Measurements from ENCODE around the gene HFM1.
"Not testable (repeated sequence)": the region's sequence is repeated elsewhere in the genome, so short reads cannot be mapped to it uniquely, and the experiment has no call there.

The HFM1 gene

GRCh38 chr1:91314643-91315042, 90.0 kb downstream of the HFM1 start:
- H3K4me1 ChIP-seq (ENCODE audit: insufficient read depth, low read length), result no peaks in the 10 kb centered on the region
- H3K9me3 ChIP-seq (ENCODE audit: control insufficient read depth, insufficient read depth, low read length), result no peaks in the 10 kb centered on the region; the same call in 1 of the 2 replicates
- H3K36me3 ChIP-seq (ENCODE audit: insufficient read depth, low read length), result no peaks in the 10 kb centered on the region
- H3K9ac ChIP-seq (ENCODE audit: low read depth, low read length), result no peak overlapping the region

- Histone ChIP-seq H3K9ac (ENCODE audit: low read depth, low read length) (no peak overlapping the region), H3K36me3 (ENCODE audit: insufficient read depth, low read length) (no peaks in the 10 kb centered on the region), H3K9me3 (ENCODE audit: control insufficient read depth, insufficient read depth, low read length) (no peaks in the 10 kb centered on the region; the same call in 1 of the 2 replicates), H3K4me1 (ENCODE audit: insufficient read depth, low read length) (no peaks in the 10 kb centered on the region)
Observed at GRCh38 chr1:91311672-91312071, 93.0 kb downstream of the HFM1 start.

- Histone ChIP-seq H3K36me3 (ENCODE audit: insufficient read depth, low read length) (no peaks in the 10 kb centered on the region), H3K9ac (ENCODE audit: low read depth, low read length) (no peak overlapping the region), H3K4me1 (ENCODE audit: insufficient read depth, low read length) (no peaks in the 10 kb centered on the region), H3K9me3 (ENCODE audit: control insufficient read depth, insufficient read depth, low read length) (peaks cover 1% of the 10 kb centered on the region; the same call in 1 of the 2 replicates)
Observed at GRCh38 chr1:91308544-91308943, 96.1 kb downstream of the HFM1 start.

DNA sequence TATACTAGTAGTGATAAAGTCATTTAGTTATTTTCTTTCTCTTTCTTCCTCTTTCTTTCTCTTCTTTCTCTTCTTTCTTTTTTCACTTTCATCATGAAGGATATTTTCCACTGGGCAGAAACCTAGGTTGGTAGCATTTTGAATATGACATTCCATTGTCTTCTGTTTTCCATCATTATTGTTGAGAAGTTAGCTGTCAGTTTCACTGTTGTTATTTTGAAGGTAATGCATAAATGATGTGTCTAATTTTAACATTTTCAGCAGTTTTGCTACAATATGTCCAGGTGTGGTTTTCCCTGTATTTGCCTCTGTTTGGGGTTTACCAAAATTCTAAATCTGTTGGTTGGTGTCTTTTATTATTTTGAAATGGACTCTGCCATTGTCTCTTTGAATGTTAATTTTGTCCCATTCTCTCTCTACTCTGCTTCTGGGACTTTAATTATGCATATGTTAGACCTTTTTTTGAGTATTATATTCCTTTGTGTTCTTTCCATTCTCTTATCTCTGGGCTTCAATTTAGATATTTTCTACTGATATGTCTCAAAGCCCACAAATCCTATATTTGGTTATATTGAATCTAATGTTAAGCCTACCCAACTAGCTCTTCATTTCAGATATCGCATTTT, 96.7 kb downstream of the HFM1 start:
- no peaks in the 10 kb centered on the region for H3K4me1 ChIP-seq (ENCODE audit: insufficient read depth, low read length)
- no peaks in the 10 kb centered on the region for H3K36me3 ChIP-seq (ENCODE audit: insufficient read depth, low read length)
- H3K9ac ChIP-seq (ENCODE audit: low read depth, low read length), result no peak overlapping the region
- H3K9me3 ChIP-seq (ENCODE audit: control insufficient read depth, insufficient read depth, low read length), result peaks cover 3% of the 10 kb centered on the region; the same call in 1 of the 2 replicates

GRCh38 chr1:91303165-91303564, 101.5 kb downstream of the HFM1 start:
- Histone ChIP-seq H3K4me1 (ENCODE audit: insufficient read depth, low read length) (no peaks in the 10 kb centered on the region), H3K36me3 (ENCODE audit: insufficient read depth, low read length) (no peaks in the 10 kb centered on the region), H3K9ac (ENCODE audit: low read depth, low read length) (no peak overlapping the region), H3K9me3 (ENCODE audit: control insufficient read depth, insufficient read depth, low read length) (peaks cover 3% of the 10 kb centered on the region; the same call in 1 of the 2 replicates)

DNA sequence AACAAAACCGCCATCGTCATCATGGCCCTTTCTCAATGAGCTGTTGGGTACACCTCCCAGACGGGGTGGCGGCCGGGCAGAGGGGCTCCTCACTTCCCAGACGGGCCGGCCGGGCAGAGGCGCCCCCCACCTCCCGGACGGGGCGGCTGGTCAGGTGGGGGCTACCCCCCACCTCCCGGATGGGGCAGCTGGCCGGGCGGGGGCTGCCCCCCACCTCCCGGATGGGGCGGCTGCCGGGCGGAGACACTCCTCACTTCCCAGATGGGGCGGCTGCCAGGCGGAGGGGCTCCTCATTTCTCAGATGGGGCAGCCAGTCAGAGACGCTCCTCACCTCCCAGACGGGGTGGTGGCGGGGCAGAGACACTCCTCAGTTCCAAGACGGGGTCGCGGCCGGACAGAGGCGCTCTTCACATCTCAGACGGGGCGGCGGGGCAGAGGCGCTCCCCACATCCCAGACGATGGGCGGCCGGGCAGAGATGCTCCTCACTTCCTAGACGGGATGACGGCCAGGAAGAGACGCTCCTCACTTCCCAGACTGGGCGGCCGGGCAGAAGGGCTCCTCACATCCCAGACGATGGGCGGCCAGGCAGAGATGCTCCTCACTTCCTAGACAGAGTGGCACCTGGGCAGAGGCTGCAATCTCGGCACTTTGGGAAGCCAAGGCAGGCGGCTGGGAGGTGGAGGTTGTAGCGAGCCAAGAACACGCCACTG, 115.6 kb downstream of the HFM1 start:
- H3K4me1 ChIP-seq (ENCODE audit: insufficient read depth, low read length); H3K9ac ChIP-seq (ENCODE audit: low read depth, low read length); H3K9me3 ChIP-seq (ENCODE audit: control insufficient read depth, insufficient read depth, low read length); H3K36me3 ChIP-seq (ENCODE audit: insufficient read depth, low read length): not testable (repeated sequence)

DNA sequence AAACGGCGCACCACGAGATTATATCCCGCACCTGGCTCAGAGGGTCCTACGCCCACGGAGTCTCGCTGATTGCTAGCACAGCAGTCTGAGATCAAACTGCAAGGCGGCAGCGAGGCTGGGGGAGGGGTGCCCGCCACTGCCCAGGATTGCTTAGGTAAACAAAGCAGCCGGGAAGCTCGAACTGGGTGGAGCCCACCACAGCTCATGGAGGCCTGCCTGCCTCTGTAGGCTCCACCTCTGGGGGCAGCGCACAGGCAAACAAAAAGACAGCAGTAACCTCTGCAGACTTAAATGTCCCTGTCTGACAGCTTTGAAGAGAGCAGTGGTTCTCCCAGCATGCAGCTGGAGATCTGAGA, 117.7 kb downstream of the HFM1 start:
- not testable (repeated sequence) for H3K9me3 ChIP-seq (ENCODE audit: control insufficient read depth, insufficient read depth, low read length); H3K4me1 ChIP-seq (ENCODE audit: insufficient read depth, low read length); H3K9ac ChIP-seq (ENCODE audit: low read depth, low read length); H3K36me3 ChIP-seq (ENCODE audit: insufficient read depth, low read length)

- H3K4me1 ChIP-seq (ENCODE audit: insufficient read depth, low read length); H3K9me3 ChIP-seq (ENCODE audit: control insufficient read depth, insufficient read depth, low read length); H3K36me3 ChIP-seq (ENCODE audit: insufficient read depth, low read length): not testable (repeated sequence)
- H3K9ac ChIP-seq (ENCODE audit: low read depth, low read length), result peak overlapping the region; percentile 28; the same call in 1 of the 2 replicates
Observed at GRCh38 chr1:91286259-91286961, 118.2 kb downstream of the HFM1 start.

DNA sequence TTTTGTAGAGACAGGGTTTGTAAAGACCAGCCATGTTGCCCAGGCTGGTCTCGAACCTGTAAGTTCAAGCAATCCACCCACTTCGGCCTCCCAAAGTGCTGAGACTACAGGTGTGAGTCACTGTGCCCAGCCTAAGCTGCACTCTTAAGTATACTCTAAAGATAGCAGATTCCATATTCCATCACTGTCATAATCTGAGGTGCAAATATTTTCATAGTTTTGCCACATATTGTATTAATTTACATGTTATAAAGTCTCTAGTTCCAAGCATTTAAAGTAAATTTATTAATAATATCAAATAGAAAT, 121.3 kb downstream of the HFM1 start:
- no peaks in the 10 kb centered on the region for H3K9me3 ChIP-seq (ENCODE audit: control insufficient read depth, insufficient read depth, low read length)

DNA sequence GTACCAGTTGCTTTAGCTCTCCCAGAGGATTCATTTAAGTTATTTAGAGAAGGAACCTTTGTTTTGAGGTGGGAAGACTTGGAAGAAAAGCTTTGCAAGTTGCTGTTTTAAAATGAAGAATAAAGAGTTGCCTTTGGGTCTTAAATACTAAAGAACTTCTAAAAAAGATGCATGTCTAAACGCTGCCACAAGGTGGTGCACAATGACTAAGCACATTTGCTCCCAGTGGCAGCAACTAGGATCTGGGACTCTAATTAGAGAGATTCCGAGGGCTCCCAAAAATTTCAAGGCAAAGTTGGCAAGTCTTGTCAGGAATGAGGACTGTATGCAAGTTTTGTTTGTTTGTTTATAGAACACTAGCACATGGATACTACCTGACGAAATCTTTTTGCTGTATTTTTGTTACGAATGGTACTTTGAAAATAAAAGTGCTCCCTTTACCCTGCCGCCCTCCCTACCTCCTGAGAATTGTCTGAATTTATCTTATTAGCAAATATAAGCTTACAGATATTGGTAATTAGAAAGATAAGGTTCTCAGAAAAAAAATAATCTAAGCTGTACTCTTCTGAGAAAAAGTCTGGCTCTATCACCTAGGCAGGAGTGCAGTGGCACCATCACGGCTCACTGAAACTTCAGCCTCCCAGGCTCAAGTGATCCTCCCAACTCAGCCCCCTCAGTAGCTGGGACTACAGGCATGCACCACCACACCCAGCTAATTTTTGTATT, 121.8 kb downstream of the HFM1 start:
- peaks cover 6% of the 10 kb centered on the region for H3K4me1 ChIP-seq (ENCODE audit: insufficient read depth, low read length)
- no peak overlapping the region; the same call in 1 of the 2 replicates for H3K9ac ChIP-seq (ENCODE audit: low read depth, low read length)
- H3K9me3 ChIP-seq (ENCODE audit: control insufficient read depth, insufficient read depth, low read length), result no peaks in the 10 kb centered on the region
- peaks cover 3% of the 10 kb centered on the region; the same call in 1 of the 2 replicates for H3K36me3 ChIP-seq (ENCODE audit: insufficient read depth, low read length)

More for the DNA sequence above, 121.3 kb downstream of the HFM1 start:
- Histone ChIP-seq H3K4me1 (ENCODE audit: insufficient read depth, low read length) (peaks cover 6% of the 10 kb centered on the region), H3K36me3 (ENCODE audit: insufficient read depth, low read length) (peaks cover 3% of the 10 kb centered on the region; the same call in 1 of the 2 replicates), H3K9ac (ENCODE audit: low read depth, low read length) (no peak overlapping the region)

DNA sequence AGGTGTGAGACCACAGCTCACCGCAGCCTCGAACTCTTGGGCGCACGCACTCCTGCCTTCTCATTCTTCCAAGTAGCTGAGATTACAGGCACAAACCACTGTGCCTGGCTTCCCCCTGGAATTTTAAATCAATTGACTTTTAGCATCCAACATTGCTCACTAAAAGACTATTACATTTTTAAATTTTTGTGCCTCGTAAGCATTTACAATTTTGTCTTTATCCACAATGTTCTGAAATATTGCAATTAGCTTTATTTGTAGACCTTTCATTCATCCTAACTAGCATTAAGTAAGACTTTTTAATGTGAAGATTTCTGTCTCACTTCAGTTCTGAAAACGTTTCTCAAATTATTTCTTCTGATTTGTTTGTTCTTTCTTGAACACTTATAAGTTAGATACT, 122.9 kb downstream of the HFM1 start:
- Histone ChIP-seq H3K9ac (ENCODE audit: low read depth, low read length) (no peak overlapping the region), H3K36me3 (ENCODE audit: insufficient read depth, low read length) (peaks cover 3% of the 10 kb centered on the region; the same call in 1 of the 2 replicates), H3K4me1 (ENCODE audit: insufficient read depth, low read length) (peaks cover 6% of the 10 kb centered on the region), H3K9me3 (ENCODE audit: control insufficient read depth, insufficient read depth, low read length) (no peaks in the 10 kb centered on the region)

GRCh38 chr1:91278754-91279153, 125.9 kb downstream of the HFM1 start:
- H3K9me3 ChIP-seq (ENCODE audit: control insufficient read depth, insufficient read depth, low read length), result no peaks in the 10 kb centered on the region
- H3K4me1 ChIP-seq (ENCODE audit: insufficient read depth, low read length), result peaks cover 6% of the 10 kb centered on the region
- H3K36me3 ChIP-seq (ENCODE audit: insufficient read depth, low read length), result no peaks in the 10 kb centered on the region
- H3K9ac ChIP-seq (ENCODE audit: low read depth, low read length), result no peak overlapping the region

DNA sequence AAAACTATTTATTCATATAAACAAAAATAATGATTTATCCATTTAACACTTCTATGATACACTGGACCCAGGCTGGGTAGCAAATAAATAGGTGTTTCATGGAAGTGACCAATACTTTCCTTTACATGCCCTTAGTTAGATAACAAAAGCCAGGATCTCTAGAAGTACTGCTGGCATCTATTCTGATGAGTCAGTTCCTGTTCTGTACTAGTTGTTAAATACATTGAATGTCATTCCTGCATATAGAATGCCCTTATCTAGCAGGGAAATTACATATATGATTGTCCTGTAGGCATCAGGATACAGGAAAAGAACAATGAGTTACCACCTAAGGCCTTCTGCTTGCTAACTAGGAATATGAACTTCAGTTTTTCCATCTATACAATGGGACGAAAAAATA, 130.8 kb downstream of the HFM1 start:
- H3K9ac ChIP-seq (ENCODE audit: low read depth, low read length), result no peak overlapping the region
- H3K36me3 ChIP-seq (ENCODE audit: insufficient read depth, low read length), result no peaks in the 10 kb centered on the region
- H3K9me3 ChIP-seq (ENCODE audit: control insufficient read depth, insufficient read depth, low read length), result no peaks in the 10 kb centered on the region
- H3K4me1 ChIP-seq (ENCODE audit: insufficient read depth, low read length), result no peaks in the 10 kb centered on the region

DNA sequence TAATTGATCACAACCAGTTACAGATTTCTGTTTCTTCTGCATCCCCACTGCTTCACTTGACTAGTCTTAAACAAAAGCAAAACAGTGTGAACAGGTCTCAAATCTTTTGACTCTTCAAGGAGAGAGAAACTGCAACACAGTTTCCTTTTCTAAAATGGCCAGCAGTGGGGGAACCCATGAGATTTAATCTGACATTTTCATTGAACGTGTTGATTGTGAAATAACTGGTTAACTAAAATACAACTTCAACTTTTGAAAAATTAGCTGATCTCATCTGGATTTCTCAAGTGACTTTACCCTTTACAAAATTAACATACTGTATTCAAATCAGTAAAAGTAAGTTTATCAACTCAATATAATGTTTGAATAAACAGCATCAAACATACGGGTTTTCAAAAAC, 143.0 kb downstream of the HFM1 start:
- H3K9me3 ChIP-seq (ENCODE audit: control insufficient read depth, insufficient read depth, low read length), result no peaks in the 10 kb centered on the region
- H3K36me3 ChIP-seq (ENCODE audit: insufficient read depth, low read length), result no peaks in the 10 kb centered on the region
- no peak overlapping the region for H3K9ac ChIP-seq (ENCODE audit: low read depth, low read length)
- no peaks in the 10 kb centered on the region for H3K4me1 ChIP-seq (ENCODE audit: insufficient read depth, low read length)
